Erythroblast (primary cell): ENCODE measurements around the gene USP31.

Experiments
- GATA1 ChIP-seq: IDR thresholded peaks from 2 replicates; pipeline ENCODE4 v1.6.1; 2011; ENCODE audit warnings: low read depth, mild to moderate bottlenecking, control low read depth, low read length, moderate library complexity
- POLR2A ChIP-seq: IDR thresholded peaks from 2 replicates; pipeline ENCODE4 v1.6.1; 2011; ENCODE audit warnings: mild to moderate bottlenecking, low read length

DNA sequence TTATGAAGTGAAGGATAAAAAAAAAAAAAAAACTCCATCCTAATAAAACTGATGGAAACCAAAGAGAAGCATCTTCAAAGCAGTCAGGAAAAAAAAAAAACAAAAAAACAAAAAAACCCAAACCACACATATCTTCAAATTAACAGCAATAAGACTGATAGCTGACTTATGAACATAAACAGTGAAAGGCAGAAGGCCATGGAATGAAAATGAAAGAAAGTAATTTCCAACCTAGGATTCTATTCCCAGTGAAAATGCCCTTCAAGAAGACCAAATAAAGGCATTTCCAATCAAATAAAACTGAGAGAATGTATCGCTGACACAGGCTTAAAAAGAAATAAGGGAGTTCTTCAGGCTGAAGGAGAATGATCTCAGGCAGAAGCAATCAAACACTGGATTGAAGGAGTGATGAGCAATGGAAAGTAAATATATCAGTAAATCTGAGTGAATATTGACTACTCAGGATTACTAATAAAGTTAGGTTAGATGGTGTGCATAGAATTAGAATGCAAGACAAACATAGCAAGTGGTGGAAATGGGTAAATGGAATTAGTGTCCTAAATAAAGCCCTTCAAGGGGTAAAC is 92.1 kb downstream of the USP31 start:
- TF ChIP-seq POLR2A (no peak), GATA1 (no peak)
